GM10248 (cell line): ENCODE results near the gene EIF4H.
A peak's percentile ranks its signal among the peaks of the same experiment; 100 is the strongest.

ENCODE experiments used
- CTCF ChIA-PET: fragments of 300-600 bp; sonication (Branson Sonifier 250); formaldehyde crosslinking; extraction: SDS; loops from one replicate; lab custom pipeline; 2021; ENCODE audit warnings: antibody characterized with exemption; lab: Yijun Ruan, JAX
- POLR2A ChIA-PET: fragments of 350-650 bp; sonication (Branson Sonifier 250); formaldehyde crosslinking; extraction: SDS; loops from one replicate; lab custom pipeline; 2020; ENCODE audit warnings: antibody characterized with exemption; lab: Yijun Ruan, JAX
- DNase-seq: peaks from one replicate; pipeline ENCODE4 v3.0.0; 2012; ENCODE audit errors: extremely low spot score
- TF ChIP-seq, protein P1 (sequence below): IDR thresholded peaks from 2 replicates; pipeline ENCODE4 v1.5.1; 2012; ENCODE audit warnings: mild to moderate bottlenecking, low read depth; ENCODE audit errors: extremely low read depth, missing control alignments, control extremely low read depth

Gene EIF4H

GRCh38 chr7:74215921-74216320, 41.8 kb downstream of the EIF4H start:
- no peak for DNase-seq
- CTCF ChIA-PET = interaction anchor here (1.1 to 7.2 kb wide), 3 partner anchors 8 to 15 kb away, joined by 3 to 75 read pairs (median 4); partner anchors contain the start of gene LAT2
- POLR2A ChIA-PET = interaction anchor here (1.5 kb wide), 1 partner anchor 12 kb away, joined by 6 read pairs; no protein-coding TSS in a partner anchor
- TF ChIP-seq, protein P1, sequence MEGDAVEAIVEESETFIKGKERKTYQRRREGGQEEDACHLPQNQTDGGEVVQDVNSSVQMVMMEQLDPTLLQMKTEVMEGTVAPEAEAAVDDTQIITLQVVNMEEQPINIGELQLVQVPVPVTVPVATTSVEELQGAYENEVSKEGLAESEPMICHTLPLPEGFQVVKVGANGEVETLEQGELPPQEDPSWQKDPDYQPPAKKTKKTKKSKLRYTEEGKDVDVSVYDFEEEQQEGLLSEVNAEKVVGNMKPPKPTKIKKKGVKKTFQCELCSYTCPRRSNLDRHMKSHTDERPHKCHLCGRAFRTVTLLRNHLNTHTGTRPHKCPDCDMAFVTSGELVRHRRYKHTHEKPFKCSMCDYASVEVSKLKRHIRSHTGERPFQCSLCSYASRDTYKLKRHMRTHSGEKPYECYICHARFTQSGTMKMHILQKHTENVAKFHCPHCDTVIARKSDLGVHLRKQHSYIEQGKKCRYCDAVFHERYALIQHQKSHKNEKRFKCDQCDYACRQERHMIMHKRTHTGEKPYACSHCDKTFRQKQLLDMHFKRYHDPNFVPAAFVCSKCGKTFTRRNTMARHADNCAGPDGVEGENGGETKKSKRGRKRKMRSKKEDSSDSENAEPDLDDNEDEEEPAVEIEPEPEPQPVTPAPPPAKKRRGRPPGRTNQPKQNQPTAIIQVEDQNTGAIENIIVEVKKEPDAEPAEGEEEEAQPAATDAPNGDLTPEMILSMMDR = no peak

GRCh38 chr7:74216361-74216761, 42.2 kb downstream of the EIF4H start:
- CTCF ChIA-PET = interaction anchor here (1.1 to 7.2 kb wide), 5 partner anchors 8 to 184 kb away, joined by 3 to 75 read pairs (median 3); partner anchors contain the start of gene LAT2
- TF ChIP-seq, protein P1 = no peak
- POLR2A ChIA-PET = interaction anchor here (1.2 to 1.5 kb wide), 3 partner anchors 10 to 72 kb away, joined by 4 to 6 read pairs (median 6); partner anchors contain the start of gene CLIP2
- no peak for DNase-seq

- TF ChIP-seq, protein P1 = no peak
- DNase-seq = peak; percentile 64
- ChIA-PET POLR2A (interaction anchor here (0.6 to 1.5 kb wide), 5 partner anchors 9 to 71 kb away, joined by 3 to 6 read pairs (median 4); partner anchors contain the start of gene CLIP2), CTCF (interaction anchor here (0.8 to 7.2 kb wide), 8 partner anchors 9 to 183 kb away, joined by 3 to 75 read pairs (median 3); partner anchors contain the start of gene LAT2)
Observed at GRCh38 chr7:74217455-74218342, 43.5 kb downstream of the EIF4H start.

DNA sequence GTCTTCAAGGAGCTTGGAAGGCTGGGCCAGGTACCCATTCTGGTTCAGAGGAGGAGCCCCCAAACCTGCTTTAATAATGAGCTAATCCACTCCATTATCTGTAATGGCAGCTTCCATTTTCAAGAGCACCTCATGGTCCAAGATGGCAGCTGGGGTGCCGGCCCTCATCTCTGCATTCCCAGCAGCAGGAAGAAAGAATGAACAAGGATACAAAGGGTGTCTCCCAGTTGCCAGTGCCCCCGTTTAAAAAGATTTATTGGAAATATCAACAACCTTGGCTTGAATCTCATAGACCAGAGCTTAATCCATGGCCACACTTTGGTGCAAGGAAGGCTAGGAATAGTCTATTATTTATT, 44.2 kb downstream of the EIF4H start:
- POLR2A ChIA-PET = interaction anchor here (0.6 kb wide), 1 partner anchor 65 kb away, joined by 4 read pairs; no protein-coding TSS in a partner anchor
- TF ChIP-seq, protein P1 = no peak
- CTCF ChIA-PET = interaction anchor here (0.8 to 7.2 kb wide), 6 partner anchors 9 to 182 kb away, joined by 3 to 75 read pairs (median 4); partner anchors contain the start of gene LAT2
- DNase-seq = no peak

GRCh38 chr7:74219416-74219815, 45.3 kb downstream of the EIF4H start:
- no peak for DNase-seq
- TF ChIP-seq, protein P1 = no peak
- CTCF ChIA-PET = interaction anchor here (7.2 kb wide), 1 partner anchor 11 kb away, joined by 75 read pairs; the partner anchor contains the start of gene LAT2
- POLR2A ChIA-PET = interaction anchor here (0.6 kb wide), 1 partner anchor 36 kb away, joined by 5 read pairs; no protein-coding TSS in a partner anchor

DNA sequence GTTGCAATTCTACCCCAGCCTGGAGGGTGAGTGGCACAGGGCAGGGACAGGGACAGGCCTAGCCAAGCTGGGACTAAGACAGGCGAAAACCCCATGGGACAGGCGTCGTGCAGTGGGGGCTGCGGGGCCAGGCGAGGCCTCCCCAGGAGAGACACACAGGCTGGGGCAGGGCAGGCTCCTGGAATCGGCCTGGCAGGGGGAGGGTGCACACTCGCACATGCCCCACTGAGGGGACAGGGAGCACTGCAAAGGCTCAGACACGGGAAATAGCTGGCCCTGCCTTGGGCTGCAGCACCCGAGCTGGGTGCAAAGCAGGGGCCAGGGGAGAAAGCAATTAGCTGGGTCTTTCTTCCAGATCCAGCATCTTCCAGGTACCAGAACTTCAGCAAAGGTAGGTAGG, 46.1 kb downstream of the EIF4H start:
- TF ChIP-seq, protein P1 = no peak
- no peak for DNase-seq
- ChIA-PET CTCF (interaction anchor here (7.2 kb wide), 1 partner anchor 12 kb away, joined by 75 read pairs; the partner anchor contains the start of gene LAT2), POLR2A (interaction anchor here (0.6 kb wide), 2 partner anchors 15 to 528 kb away, joined by 3 read pairs; no protein-coding TSS in a partner anchor)
